Inferior parietal cortex (tissue), 1 donor: ENCODE results near the gene TBC1D4.

Experiments used
- DNase-seq: peaks from one replicate; pipeline ENCODE4 v3.0.0-alpha.2; 2016; ENCODE audit errors: extremely low spot score

Gene TBC1D4, protein sequence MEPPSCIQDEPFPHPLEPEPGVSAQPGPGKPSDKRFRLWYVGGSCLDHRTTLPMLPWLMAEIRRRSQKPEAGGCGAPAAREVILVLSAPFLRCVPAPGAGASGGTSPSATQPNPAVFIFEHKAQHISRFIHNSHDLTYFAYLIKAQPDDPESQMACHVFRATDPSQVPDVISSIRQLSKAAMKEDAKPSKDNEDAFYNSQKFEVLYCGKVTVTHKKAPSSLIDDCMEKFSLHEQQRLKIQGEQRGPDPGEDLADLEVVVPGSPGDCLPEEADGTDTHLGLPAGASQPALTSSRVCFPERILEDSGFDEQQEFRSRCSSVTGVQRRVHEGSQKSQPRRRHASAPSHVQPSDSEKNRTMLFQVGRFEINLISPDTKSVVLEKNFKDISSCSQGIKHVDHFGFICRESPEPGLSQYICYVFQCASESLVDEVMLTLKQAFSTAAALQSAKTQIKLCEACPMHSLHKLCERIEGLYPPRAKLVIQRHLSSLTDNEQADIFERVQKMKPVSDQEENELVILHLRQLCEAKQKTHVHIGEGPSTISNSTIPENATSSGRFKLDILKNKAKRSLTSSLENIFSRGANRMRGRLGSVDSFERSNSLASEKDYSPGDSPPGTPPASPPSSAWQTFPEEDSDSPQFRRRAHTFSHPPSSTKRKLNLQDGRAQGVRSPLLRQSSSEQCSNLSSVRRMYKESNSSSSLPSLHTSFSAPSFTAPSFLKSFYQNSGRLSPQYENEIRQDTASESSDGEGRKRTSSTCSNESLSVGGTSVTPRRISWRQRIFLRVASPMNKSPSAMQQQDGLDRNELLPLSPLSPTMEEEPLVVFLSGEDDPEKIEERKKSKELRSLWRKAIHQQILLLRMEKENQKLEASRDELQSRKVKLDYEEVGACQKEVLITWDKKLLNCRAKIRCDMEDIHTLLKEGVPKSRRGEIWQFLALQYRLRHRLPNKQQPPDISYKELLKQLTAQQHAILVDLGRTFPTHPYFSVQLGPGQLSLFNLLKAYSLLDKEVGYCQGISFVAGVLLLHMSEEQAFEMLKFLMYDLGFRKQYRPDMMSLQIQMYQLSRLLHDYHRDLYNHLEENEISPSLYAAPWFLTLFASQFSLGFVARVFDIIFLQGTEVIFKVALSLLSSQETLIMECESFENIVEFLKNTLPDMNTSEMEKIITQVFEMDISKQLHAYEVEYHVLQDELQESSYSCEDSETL (N-terminal part only)

DNA sequence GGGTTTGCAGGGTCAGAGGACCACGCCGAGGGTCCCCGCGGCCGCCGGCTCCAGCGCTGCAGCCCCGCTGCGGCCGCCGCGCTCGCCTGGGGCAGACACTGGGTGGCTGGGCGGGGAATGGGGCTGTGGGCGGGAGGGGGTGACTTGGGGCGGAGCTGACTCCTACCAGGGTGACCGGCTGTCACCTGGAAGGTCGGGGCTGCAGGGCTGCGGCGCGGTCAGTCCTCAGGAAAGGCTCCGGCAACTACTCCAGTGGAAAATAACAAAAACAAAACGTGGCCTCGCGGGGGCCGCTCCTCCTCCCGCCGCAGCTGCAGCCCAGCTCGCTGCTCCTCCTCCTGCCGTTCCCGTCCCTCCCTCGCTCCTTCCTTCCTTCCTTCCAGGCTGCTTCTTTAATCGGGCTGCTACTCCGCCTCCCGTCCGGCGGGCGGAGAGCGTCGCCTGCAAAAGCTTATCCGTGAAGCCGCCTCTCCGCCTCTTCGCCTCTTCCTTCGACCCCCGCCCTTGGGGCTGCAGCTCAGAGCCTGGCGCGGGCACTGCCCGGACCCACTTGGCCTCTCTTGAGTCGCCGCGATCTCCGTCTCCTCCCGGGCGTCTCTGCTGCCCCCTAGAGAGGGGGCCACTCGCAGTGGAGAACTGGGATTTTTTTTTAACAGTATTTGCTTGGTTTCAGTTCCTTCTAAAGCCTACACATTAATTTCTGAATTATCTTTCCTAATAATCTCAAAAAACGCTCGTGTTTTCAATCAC is at the start of gene TBC1D4:
TSS of gene TBC1D4 (minus strand) at position 100 of the 750 bp plus-strand sequence. CDS start 402 bp downstream, outside the sequence.
- peak; percentile 73 for DNase-seq

DNA sequence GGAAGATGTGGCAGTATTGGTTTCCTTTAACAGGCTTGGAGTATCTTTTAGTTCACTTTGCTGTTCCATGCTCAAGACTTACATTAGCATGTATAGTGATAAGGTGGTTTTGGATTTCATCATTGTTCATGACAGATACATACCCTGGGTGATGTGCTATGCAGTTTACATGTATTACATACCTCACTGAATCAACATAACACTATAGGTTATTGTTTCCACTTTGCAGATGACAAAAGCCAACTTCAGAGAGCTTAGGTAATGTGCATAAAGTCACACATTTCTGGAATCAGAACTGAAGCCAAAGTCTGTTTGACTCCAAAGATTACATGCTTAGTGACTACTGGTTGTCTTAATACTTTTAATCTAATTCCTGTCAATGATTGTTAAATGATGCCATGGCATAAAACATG is 48.6 kb upstream of the TBC1D4 start:
- no peak for DNase-seq

DNA sequence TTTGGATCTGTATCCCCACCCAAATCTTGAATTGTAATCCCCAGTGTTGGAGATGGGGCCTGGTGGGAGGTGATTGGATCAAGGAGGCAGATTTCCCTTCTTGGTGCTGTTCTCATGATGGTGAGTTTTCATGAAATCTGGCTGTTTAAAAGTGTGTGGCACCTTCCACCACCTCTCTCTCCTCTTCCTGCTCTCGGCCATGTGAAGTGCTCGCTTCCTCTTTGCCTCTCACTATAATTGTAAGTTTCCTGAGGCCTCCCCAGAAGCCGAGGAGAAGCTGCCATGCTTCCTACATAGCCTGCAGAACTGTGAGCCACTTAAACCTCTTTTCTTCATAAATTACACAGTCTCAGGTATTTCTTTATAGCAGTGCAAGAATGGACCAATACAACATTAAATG is 40.0 kb upstream of the TBC1D4 start:
- DNase-seq, result no peak

DNA sequence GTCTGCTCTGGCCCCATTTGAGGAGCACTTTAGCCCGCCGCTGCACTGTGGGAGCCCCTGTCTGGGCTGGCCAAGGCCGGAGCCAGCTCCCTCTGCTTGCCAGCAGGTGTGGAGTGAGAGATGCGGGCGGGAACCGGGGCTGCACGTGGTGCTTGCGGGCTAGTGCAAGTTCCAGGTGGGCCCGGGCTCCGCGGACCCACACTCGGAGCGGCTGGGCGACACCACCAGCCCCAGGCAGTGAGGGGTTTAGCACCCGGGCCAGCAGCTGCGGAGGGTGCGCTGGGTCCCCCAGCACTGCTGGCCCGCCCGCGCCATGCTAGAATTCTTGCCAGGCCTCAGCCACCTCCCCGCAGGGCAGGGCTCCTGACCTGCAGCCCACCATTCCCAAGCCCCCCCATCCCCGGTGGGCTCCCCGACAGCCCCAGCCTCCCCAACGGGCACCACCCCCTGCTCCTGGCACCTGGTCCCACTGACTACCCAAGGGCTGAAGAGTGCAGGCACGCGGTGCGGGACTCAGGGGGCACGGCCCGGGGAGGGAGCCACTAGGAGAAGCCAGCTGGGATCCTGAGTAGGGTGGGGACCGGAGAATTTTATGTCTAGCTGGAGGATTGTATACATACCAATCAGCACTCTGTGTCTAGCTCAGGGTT is 36.6 kb upstream of the TBC1D4 start:
- no peak for DNase-seq

DNA sequence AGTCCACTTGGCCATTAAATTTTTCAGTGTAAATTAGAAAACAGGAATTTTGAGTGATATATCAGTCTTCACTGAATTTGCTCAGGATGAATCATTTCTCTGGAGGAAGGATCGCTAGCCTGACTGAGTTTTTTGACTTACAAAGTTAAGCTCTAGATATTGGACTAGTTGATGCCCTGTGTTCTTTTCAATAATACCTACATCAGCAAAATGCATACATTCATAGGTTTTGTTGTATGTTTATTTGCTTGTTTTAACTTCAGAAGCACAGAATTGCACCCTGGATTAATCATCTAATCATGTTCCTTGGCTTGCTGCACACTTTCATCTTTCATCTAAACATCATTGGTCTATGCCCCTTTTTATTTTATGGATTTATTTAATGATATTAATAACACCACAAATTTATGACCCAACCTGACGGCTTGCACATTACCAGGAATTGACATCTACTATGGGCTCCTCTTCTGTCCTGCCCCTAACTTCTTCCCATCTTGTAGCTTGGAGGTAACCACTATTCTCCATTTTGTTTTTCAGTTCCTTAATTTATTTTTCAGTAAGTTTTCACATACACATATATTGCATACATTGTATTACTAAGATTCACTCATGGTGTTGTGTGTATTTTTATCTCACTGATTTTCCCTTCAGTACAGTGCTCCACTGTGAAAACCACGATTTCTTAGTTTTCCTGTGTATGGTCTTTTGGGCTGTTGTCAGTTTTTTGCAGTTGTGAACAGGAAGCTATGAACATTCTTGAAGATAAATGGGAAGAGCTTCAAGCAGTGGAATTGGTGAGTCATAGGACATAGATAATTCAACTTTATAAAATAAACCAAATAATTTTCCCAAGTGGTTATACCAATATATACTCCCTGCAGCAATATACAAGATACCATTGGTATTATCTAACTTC is 32.4 kb upstream of the TBC1D4 start:
- no peak for DNase-seq

DNA sequence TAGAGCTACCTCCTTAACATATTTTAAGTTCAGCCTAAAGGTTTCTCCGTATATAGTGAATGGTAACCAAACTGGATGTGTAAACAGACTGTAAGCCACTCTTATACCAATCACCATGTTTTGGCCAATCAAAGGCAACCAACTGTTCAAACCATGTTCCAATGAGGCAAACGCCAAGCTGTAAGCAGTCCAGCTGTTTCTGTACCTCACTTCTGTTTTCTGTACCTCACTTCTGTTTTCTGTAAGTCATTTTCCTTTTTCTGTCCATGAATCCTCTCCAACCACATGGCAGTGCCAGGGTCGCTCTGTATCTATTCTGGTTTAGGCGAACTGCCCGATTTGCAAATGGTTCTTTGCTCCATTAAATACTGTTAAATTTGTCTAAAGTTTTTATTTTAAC is 31.3 kb upstream of the TBC1D4 start:
- no peak for DNase-seq

DNA sequence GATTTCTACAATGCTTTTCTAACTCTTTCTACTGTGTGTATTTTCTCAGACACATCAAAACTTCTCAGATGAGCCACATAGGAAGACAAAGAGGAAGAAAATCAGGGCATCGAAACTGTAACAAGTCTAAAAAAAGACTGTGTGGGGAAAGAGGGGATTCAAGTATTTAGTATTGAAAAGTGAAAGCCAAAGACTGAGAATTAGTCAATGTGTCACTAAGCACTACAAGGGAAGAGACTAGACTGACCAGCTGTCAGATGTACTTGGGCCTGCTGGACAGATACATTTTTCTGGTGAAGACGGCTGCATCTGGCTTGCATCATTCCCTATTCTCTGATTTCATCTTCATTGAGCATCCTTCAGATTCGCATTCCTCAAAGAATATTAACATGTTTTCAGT is 30.3 kb upstream of the TBC1D4 start:
- no peak for DNase-seq

DNA sequence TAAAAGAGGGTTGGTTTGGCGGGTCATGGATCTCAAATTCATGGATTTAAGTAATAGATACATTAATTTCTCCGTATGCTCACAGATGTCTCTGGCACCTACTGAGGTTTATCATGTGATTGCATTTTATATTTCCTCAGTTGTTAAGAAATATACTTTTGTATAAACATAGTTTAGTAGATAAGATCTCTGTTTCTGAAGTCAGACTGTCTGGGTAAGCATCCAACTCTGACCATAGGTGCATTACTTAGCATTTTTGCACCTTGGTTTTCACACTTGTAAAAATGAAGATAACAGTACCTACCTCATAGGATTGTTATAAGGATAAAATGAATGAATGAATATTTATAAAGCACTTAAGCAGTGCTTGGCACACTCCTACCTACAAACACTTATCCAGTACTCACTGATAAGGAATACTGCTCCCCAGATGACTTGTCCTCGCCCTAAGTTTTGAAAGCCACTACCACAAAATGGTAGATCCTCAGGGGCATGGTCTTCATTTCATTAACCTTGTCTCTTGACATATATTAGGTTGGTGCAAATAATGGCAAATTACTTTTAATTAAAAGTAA is 29.2 kb upstream of the TBC1D4 start:
- no peak for DNase-seq

DNA sequence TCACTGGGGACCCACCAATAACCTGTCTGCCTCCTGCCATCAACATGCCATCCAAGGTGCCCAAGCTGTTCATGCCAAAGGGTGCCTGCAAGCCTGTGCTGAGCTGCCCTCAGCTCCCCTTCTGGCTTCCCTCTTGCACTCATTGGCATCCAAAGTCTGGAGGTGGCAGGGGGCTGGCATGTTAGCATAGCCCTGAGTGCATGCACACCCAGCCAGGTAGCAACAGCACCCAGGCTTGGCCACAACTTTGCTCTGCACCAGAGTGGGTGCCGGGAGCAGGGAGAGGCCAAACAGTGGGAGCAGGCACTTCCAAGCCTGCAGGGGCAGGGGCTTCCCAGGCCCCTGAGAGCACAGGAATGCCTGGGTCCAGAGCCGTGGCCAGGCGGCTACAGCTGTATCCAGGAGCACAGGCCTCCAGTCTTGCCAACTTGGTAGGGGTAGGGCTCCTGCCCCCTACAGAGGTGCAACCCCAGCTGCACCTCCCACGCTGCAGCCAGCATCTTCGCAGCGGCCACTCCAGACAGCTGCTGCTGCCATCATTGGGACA is 26.1 kb upstream of the TBC1D4 start:
- no peak for DNase-seq

DNA sequence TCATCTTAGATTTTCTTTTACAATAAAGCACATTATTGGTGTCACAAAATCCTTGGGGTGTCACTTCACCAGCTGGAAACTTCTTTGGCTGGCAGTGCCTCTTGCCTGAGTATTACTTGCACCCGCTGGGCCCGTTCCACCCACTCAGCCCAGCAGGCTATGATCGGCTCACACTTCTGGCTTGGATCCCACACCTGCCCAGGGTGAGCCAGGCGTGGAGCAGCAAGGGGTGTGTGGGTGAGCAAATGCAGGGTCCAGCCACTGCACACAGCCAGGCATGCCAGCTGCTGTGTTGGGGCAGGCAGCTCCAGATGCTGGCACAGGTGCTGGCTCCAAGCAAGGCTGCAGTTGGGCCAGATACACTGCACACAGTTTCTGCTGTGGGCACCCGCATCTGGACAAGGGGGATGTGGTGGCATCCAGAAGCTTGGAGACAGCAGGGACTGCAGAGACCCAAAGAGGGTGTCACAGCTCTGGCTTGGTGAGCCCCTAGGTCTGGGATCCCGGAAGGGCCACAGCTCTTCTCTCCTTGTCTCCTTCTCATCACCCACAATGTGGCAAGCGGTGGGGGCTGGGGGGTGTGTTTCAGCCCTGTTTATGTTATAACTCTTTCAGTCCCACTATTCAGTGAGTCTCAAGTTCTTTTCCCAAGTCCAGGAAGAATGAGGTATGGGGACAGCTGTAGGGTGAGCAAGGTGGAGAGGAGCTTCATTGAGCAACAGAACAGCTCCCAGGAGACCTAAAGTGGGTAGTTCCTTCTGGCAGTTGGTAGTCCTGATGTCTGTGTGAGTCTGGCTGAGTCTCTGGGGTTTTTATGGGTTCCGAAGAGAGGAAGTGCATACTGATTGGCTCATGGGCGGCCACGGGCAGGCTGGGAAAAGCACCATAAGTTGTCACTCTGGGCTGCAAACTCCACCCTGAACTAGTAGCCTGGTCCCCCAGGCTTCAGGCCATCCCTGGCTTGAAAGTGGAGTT is 25.3 kb upstream of the TBC1D4 start:
- DNase-seq, result no peak

DNA sequence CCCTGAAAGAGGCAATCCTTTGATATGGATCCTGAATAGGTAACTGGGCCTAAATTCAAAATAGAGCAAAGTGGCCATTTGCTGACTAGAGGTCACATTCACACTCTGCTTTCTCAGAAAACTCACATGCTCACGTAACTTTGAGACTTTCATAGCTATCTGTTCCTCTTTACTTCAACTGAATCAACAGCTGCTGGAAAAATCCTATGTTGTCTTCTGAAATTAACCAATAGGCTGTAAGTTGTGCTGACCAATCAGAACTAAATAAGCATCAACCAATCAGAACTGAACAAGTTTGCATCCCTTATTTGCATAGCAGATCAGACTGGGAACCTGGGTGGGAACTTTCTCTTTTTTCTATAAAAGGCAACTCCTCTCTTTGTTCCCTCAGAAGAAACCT is 24.0 kb upstream of the TBC1D4 start:
- DNase-seq, result no peak

DNA sequence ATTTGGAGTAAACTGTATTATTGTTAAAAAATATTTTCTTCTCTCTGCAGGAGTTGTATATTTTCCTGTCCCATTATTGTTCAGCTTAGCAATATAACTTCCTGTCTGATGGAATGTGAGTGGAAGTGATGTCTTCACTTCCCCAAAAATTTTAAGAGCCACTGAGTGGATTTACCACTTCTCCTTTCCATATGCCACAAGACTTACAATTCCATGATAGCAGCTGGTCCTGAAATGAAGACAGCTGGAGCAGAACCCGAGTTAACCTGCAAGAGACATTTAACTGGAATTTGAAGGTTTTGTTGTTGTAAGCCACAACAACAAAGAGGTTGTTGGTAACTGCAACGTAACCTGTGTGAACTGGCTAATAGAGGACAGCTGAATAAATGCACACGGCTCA is 23.4 kb upstream of the TBC1D4 start:
- DNase-seq, result peak; percentile 11

DNA sequence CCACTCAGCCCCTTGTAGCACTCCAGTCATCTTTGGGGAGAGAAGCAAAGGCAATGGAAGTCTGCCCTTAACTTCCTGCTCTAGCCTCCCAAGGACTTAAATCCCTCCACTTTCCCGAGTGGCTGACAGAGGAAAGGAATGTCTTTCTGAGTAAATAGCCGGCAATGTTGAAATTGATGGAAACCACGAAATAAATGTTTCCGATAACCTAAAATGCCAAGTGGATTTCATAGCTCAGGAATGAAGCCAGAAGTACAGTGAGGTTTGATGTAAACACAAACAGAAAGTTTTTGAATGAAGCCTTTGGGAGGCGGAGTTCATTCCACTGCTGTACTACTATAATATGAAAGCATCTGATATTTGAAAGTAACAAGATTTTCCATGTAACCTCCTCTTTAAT is 14.0 kb upstream of the TBC1D4 start:
- DNase-seq, result no peak

DNA sequence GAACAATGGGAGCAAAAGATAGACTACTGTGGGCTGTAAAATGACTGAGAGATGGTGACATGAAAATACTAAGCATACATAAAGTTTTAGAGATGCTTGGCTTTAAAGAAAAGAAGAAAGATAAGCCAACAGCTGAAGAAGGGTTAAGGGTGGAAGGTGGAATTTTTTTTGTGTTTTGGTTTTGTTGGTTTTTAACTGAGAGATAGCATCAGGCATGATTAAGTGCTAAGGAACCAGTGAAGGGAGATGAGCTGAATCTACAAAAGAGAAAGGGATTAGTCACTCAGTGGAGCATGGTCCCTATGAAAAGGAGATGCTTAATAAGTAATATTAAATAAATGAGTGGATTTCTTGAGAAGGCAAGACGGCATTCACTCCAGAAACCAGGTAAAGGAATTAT is 12.5 kb upstream of the TBC1D4 start:
- no peak for DNase-seq

DNA sequence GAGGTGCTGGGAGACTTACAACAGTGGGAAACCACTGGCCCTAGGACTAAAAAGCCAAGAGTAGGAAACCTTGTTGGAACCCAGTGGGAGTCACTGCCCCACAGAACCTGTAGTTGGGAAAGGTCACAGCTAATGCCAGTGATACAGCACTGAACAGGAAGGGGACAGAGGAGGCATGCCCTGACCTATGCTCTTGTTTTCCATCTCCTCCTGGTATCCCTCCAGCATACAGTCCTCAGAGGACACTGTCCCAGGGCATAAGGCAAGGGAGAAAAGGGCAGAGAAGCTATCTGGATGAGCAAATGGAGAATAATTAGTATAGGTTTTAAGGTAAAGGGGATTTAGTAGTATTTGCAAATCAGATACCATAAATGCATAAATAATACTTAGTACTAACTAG is 11.2 kb upstream of the TBC1D4 start:
- no peak for DNase-seq

DNA sequence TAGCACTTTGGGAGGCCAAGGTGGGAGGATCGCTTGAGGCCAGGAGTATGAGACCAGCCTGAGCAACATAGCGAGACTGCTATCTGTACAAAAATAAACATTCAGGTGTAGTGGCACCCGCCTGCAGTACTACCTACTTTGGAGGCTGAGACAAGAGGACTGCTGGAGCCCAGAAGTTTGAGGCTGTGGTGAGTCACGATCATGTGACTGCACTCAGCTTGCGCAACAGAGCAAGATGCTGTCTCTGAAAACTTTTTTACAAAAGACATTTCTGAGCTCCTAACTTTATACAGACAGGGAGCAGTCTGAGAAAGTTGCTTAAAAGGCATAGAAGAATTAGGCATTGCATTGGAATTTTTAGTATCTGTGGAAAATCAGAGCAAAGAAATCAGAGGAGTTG is 10.4 kb upstream of the TBC1D4 start:
- no peak for DNase-seq

DNA sequence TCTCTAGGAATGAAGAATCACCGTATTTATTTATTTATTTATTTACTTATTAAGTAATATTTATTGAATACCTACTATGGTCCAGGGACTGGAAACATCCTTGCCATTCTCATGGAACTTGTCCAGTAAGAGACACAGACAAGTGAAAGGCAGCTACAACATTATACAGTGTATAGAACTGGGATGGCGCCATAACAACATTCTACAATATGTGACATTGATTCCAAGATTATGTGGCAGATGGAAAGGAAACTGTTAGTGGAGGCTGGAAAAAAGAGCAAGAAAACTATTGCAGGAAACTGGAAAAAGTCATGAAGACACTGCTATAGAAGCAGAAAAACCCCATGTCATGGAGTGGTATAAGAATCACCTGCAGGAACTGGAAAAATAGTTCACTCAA is 9.4 kb upstream of the TBC1D4 start:
- DNase-seq, result no peak
